RWPE2 (cell line): Measurements from ENCODE around the gene MCC.

Experiments
- ATAC-seq: fragments of 200-7000 bp; cut with Tn5 transposase; 3 replicates; pipeline ENCODE4 v1.9.1; 2021; ENCODE audit warnings: low read depth
- DNase-seq: peaks from one replicate; pipeline ENCODE4 v3.0.0-alpha.2; 2020; ENCODE audit warnings: low spot score
- H3K27ac ChIP-seq: fragments of 450-650 bp; 2 replicates; pipeline ENCODE4 v1.5.1; 2017; ENCODE audit warnings: mild to moderate bottlenecking; ENCODE audit not compliant: poor library complexity, severe bottlenecking
- H3K27me3 ChIP-seq: fragments of 250-450 bp; sonication (Bioruptor Pico); 2 replicates; pipeline ENCODE4 v1.5.1; 2021; ENCODE audit warnings: mild to moderate bottlenecking, moderate library complexity; ENCODE audit not compliant: insufficient read depth, poor library complexity, severe bottlenecking
- H3K36me3 ChIP-seq: fragments of 250-450 bp; sonication (Bioruptor Pico); 2 replicates; pipeline ENCODE4 v1.5.1; 2020; ENCODE audit warnings: low read depth, mild to moderate bottlenecking, moderate library complexity
- H3K4me1 ChIP-seq: fragments of 250-450 bp; sonication (Bioruptor Pico); 2 replicates; pipeline ENCODE4 v1.5.1; 2021; ENCODE audit warnings: mild to moderate bottlenecking, moderate library complexity; ENCODE audit not compliant: insufficient read depth, poor library complexity, severe bottlenecking
- H3K4me3 ChIP-seq: fragments of 250-450 bp; sonication (Bioruptor Pico); 2 replicates; pipeline ENCODE4 v1.5.1; 2021; ENCODE audit warnings: mild to moderate bottlenecking, moderate library complexity; ENCODE audit not compliant: severe bottlenecking
- H3K9me3 ChIP-seq: fragments of 250-450 bp; sonication (Bioruptor Pico); 2 replicates; pipeline ENCODE4 v1.5.1; 2021; ENCODE audit warnings: mild to moderate bottlenecking, moderate library complexity; ENCODE audit not compliant: severe bottlenecking
- TF ChIP-seq, protein P1 (sequence below): fragments of 450-650 bp; IDR thresholded peaks from one replicate; pipeline ENCODE4 v1.5.1; 2017; ENCODE audit warnings: mild to moderate bottlenecking, moderate library complexity; ENCODE audit not compliant: poor library complexity, severe bottlenecking

The MCC gene

DNA sequence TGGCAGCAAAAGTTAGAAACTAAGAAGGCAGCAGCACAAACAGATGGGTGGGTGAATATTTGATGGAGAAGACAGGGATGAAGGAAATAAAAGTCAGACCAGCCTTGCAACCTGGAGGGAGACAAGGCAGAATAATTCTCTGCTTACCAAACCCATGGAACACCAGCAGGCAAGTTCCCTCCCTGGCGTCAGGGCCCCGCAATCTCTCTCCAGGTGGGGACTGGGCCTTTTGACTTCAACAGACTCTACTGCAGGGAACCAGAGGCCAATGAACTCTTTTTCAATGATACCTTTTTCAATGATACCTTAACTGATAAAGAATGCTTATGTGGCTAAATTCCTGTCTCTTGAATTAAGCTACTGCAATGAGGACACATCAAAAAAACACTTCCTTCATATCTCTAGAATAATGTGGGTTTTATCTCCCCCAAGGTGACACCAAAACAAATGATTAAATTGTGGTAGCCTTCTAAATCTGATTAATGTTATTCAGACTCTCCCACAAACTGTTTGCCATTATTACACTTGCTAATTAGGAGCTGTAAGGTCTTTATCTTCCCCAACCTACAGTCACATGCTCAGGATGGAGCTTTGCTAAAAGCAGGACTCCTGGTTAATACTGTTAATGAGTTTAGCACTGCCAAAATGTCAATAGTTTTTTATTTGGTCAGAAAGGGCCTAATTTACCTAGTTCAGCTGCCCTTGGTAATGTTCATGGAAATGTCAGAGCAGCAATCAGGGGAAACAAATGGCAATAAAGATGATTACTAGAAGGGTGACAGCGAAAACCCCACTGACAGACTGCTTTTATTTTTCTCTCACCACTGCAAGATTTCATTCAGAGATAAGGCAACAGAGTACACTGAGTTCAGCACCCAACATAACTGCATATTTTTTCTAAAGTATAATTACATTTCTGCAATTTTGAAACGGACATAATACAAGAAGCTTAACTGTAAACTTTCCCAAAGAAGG is 218.9 kb downstream of the MCC start:
- peaks cover 85% of the 10 kb centered on the region for H3K4me1 ChIP-seq
- no peak for ATAC-seq
- no peaks in the 10 kb centered on the region for H3K9me3 ChIP-seq
- DNase-seq = no peak
- H3K27me3 ChIP-seq = no peaks in the 10 kb centered on the region
- H3K36me3 ChIP-seq = no peaks in the 10 kb centered on the region
- no peak overlapping the region for H3K4me3 ChIP-seq
- TF ChIP-seq, protein P1, sequence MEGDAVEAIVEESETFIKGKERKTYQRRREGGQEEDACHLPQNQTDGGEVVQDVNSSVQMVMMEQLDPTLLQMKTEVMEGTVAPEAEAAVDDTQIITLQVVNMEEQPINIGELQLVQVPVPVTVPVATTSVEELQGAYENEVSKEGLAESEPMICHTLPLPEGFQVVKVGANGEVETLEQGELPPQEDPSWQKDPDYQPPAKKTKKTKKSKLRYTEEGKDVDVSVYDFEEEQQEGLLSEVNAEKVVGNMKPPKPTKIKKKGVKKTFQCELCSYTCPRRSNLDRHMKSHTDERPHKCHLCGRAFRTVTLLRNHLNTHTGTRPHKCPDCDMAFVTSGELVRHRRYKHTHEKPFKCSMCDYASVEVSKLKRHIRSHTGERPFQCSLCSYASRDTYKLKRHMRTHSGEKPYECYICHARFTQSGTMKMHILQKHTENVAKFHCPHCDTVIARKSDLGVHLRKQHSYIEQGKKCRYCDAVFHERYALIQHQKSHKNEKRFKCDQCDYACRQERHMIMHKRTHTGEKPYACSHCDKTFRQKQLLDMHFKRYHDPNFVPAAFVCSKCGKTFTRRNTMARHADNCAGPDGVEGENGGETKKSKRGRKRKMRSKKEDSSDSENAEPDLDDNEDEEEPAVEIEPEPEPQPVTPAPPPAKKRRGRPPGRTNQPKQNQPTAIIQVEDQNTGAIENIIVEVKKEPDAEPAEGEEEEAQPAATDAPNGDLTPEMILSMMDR = no peak
- H3K27ac ChIP-seq = peak overlapping the region; percentile 88

GRCh38 chr5:113268232-113268631 is 220.0 kb downstream of the MCC start:
- ATAC-seq (peak; percentile 43), DNase-seq (no peak)
- H3K27ac ChIP-seq = peak overlapping the region; percentile 88
- H3K4me3 ChIP-seq = no peak overlapping the region
- TF ChIP-seq, protein P1 = no peak
- peaks cover 89% of the 10 kb centered on the region for H3K4me1 ChIP-seq
- H3K36me3 ChIP-seq = no peaks in the 10 kb centered on the region
- no peaks in the 10 kb centered on the region for H3K27me3 ChIP-seq
- no peaks in the 10 kb centered on the region for H3K9me3 ChIP-seq

DNA sequence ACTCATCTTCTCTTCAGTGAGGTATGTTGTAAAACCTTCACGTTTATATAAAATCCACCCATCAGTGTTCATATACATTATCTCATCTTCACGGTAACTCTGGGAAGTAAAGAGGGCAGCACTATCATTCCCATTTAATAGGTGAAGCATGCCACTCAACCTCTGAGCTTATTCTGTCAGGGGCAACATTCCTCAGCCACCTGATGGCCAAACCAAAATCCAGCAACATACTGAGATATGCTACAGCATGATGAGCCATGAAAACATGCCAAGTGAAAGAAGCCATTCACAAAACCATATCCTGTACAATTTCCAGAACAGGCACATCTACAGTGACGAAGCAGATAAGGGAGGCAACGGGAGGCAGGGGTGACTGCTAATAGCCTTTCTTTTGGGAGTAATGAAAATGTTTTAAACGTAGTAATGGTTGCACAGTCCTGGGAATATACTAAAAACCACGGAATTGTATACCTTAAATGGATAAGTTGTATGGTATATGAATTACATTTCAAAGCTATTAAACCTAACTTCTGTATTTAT is 220.8 kb downstream of the MCC start:
- Histone ChIP-seq H3K27me3 (no peaks in the 10 kb centered on the region), H3K27ac (peak overlapping the region; percentile 88), H3K4me3 (no peak overlapping the region), H3K9me3 (no peaks in the 10 kb centered on the region), H3K36me3 (no peaks in the 10 kb centered on the region), H3K4me1 (peaks cover 86% of the 10 kb centered on the region)
- TF ChIP-seq, protein P1 = no peak
- no peak for DNase-seq
- no peak; the same call in 2 of the 3 replicates for ATAC-seq

GRCh38 chr5:113266913-113267227 is 221.4 kb downstream of the MCC start:
- H3K36me3 ChIP-seq = no peaks in the 10 kb centered on the region
- no peaks in the 10 kb centered on the region for H3K9me3 ChIP-seq
- H3K4me1 ChIP-seq = peaks cover 81% of the 10 kb centered on the region
- ATAC-seq (peak; percentile 74), DNase-seq (peak; percentile 74)
- H3K27me3 ChIP-seq = no peaks in the 10 kb centered on the region
- H3K4me3 ChIP-seq = no peak overlapping the region
- H3K27ac ChIP-seq = peak overlapping the region; percentile 88
- TF ChIP-seq, protein P1 = no peak
